Hepatocyte (in vitro differentiated cells): ENCODE data around the gene KMT2D.

ENCODE experiments used
- EZH2 ChIP-seq: fragments of 200-600 bp; sonication (generic); IDR thresholded peaks from 2 replicates; pipeline ENCODE4 v1.6.1; 2016; ENCODE audit warnings: antibody characterized with exemption, mild to moderate bottlenecking, borderline replicate concordance
- TF ChIP-seq, protein P1 (sequence below): fragments of 200-600 bp; sonication (generic); IDR thresholded peaks from 2 replicates; pipeline ENCODE4 v1.5.1; 2016; ENCODE audit warnings: antibody characterized with exemption, mild to moderate bottlenecking; ENCODE audit not compliant: poor library complexity

- TF ChIP-seq, protein P1, sequence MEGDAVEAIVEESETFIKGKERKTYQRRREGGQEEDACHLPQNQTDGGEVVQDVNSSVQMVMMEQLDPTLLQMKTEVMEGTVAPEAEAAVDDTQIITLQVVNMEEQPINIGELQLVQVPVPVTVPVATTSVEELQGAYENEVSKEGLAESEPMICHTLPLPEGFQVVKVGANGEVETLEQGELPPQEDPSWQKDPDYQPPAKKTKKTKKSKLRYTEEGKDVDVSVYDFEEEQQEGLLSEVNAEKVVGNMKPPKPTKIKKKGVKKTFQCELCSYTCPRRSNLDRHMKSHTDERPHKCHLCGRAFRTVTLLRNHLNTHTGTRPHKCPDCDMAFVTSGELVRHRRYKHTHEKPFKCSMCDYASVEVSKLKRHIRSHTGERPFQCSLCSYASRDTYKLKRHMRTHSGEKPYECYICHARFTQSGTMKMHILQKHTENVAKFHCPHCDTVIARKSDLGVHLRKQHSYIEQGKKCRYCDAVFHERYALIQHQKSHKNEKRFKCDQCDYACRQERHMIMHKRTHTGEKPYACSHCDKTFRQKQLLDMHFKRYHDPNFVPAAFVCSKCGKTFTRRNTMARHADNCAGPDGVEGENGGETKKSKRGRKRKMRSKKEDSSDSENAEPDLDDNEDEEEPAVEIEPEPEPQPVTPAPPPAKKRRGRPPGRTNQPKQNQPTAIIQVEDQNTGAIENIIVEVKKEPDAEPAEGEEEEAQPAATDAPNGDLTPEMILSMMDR: no peak
- TF ChIP-seq EZH2: no peak
Measured at GRCh38 chr12:49017891-49018260, 42.7 kb downstream of the KMT2D start.
